ENCODE measurements around the gene DENND1A. TPM values are rescaled to one million over a fixed set of nuclear protein-coding genes. Genes with fewer than 3 reads are reported as not detected.

DENND1A gene
- total and polyA plus RNA-seq, 2 experiments from 2014 or later: 13.1 to 28.7 TPM

GRCh38 chr9:123556464-123557435, 373.2 kb downstream of the DENND1A start:
- peaks cover 9% of the 10 kb centered on the region for H3K27me3 Mint-ChIP-seq (ENCODE audit: insufficient read depth, low read depth, poor library complexity)
- Histone ChIP-seq H3K4me1 (ENCODE audit: insufficient read depth) (peaks cover 6% of the 10 kb centered on the region; the same call in 1 of the 2 replicates), H3K79me2 (replicated peaks; ENCODE audit: insufficient read depth) (no peaks in the 10 kb centered on the region), H3K4me3 (no peak overlapping the region), H3F3A (replicated peaks; ENCODE audit: low read depth) (no peaks in the 10 kb centered on the region), H3K27me3 (ENCODE audit: insufficient read depth) (no peaks in the 10 kb centered on the region), H3K4me2 (no peak overlapping the region), H4K20me1 (replicated peaks; ENCODE audit: insufficient read depth) (peaks cover 4% of the 10 kb centered on the region; the same call in 1 of the 2 replicates), H3K36me3 (ENCODE audit: insufficient read depth) (no peaks in the 10 kb centered on the region), H3K9me2 (ENCODE audit: insufficient read depth) (peaks cover 11% of the 10 kb centered on the region; the same call in 1 of the 2 replicates), H3K27ac (ENCODE audit: low read depth) (no peak overlapping the region), H2AFZ (no peak overlapping the region)
- H3K4me3 Mint-ChIP-seq: no peak overlapping the region
- DNase-seq (ENCODE audit: low spot score) (no peak), ATAC-seq (no peak)
- TF ChIP-seq ZNF331 (CRISPR knock-in tag; IDR thresholded peaks at IDR 0.05; ENCODE audit: low read depth) (no peak), JUNB (IDR thresholded peaks at IDR 0.05; ENCODE audit: unreplicated experiment) (no peak), ZNF462 (CRISPR knock-in tag; IDR thresholded peaks at IDR 0.05) (no peak), EZH2phosphoT487 (IDR thresholded peaks at IDR 0.05; ENCODE audit: unreplicated experiment) (no peak), NANOG (IDR thresholded peaks at IDR 0.05; ENCODE audit: borderline replicate concordance) (no peak), POLR2AphosphoS5 (IDR thresholded peaks at IDR 0.05; ENCODE audit: low read depth) (no peak), CTCF (conservative IDR thresholded peaks at IDR 0.05; ENCODE audit: low read depth in 2 of 2) (no peak), CREB1 (CRISPR knock-in tag; IDR thresholded peaks at IDR 0.05; ENCODE audit: low read depth) (no peak), REST (IDR thresholded peaks at IDR 0.05; ENCODE audit: unreplicated experiment) (no peak), EZH2 (IDR thresholded peaks at IDR 0.05; ENCODE audit: low read depth, unreplicated experiment) (no peak), STAT1 (IDR thresholded peaks at IDR 0.05; ENCODE audit: unreplicated experiment) (no peak), ETS1 (IDR thresholded peaks at IDR 0.05) (no peak), ZNF114 (CRISPR knock-in tag; IDR thresholded peaks at IDR 0.05) (no peak)
- peaks cover 17% of the 10 kb centered on the region for H3K4me1 Mint-ChIP-seq
- H3K27ac Mint-ChIP-seq: no peak overlapping the region
- peaks cover 7% of the 10 kb centered on the region; the same call in 2 of the 3 replicates for H3K36me3 Mint-ChIP-seq (ENCODE audit: low read depth)
- no peaks in the 10 kb centered on the region for H3K9me3 Mint-ChIP-seq
